H1 (cell line): ENCODE measurements around the gene CD3D. TPM values are rescaled to one million over a fixed set of nuclear protein-coding genes. Genes with fewer than 3 reads are reported as not detected.

Experiments
- ATF3 ChIP-seq: IDR thresholded peaks from 2 replicates; pipeline ENCODE4 v1.6.1; 2011; ENCODE audit warnings: low read depth, mild to moderate bottlenecking, low read length; ENCODE audit not compliant: insufficient read depth
- polyA plus RNA-seq, 7 experiments: library from polyadenylated mRNA; depleted of rRNA in 3 of 7; stranded (reverse) in 5 of 7; unstranded in 2 of 7; fragments of >200 nt in 5 of 7; fragments of 200-250 nt in 2 of 7; gene quantifications; 1 replicate in 5 of 7; 2 replicates in 1 of 7; 4 replicates in 1 of 7; pipeline versions ENCODE4 v1.2.1 to v1.2.3, GENCODE V29; 2011 to 2013; ENCODE audit warnings: missing spikeins in 2 of 7, mixed read lengths in 2 of 7
- total RNA-seq: library from RNA; stranded (reverse); fragmentation: NEBNext Ultra II Directional; extraction: Animal tissue kit (Norgen Biotek cat#: 25700); gene quantifications from 2 replicates; pipeline ENCODE4 v1.2.1, GENCODE V29; 2021

The CD3D gene
- total and polyA plus RNA-seq, 2 of the 8 experiments (the other 6 are each of a cell fraction or from before 2014, with no cell fraction given), result not detected

DNA sequence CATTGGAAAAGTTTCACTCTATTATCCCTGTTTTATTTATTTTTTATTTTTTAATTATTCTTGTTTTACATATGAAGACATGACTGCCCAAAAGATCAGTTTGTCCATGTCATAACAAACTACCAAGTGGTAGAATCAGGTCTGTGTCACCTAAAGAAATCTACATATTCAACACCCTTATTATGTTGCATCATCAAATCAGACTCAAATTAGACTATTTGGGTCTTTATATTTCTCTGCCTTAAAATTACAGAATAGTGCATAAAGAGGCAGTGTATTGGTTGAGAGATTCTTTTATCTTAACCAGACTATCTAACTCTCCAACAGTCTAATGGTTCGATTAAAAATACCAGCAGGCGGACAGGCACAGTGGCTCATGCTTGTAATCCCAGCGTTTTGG is 40.4 kb upstream of the CD3D start (continued):
- TF ChIP-seq ATF3, result no peak
